HG03025 (cell line): Measurements from ENCODE around the gene SH3GLB2.
"Not testable (repeated sequence)": the region's sequence is repeated elsewhere in the genome, so short reads cannot be mapped to it uniquely, and the experiment has no call there.

Experiments
- ATAC-seq: cut with Tn5 transposase; IDR thresholded peaks from one replicate; pipeline ENCODE4 v1.9.1; 2021; ENCODE audit warnings: mild to moderate bottlenecking, moderate library complexity; ENCODE audit not compliant: unreplicated experiment, low FRiP score

SH3GLB2 gene

GRCh38 chr9:129054163-129054851 lies 26.2 kb upstream of the SH3GLB2 start:
- no peak for ATAC-seq

- no peak for ATAC-seq
These were observed 24.9 kb upstream of the SH3GLB2 start for GRCh38 chr9:129053020-129053419.

- no peak for ATAC-seq
These were observed 24.5 kb upstream of the SH3GLB2 start for GRCh38 chr9:129052592-129052991.

- no peak for ATAC-seq
These were observed 13.9 kb upstream of the SH3GLB2 start for GRCh38 chr9:129042016-129042415.

GRCh38 chr9:129040113-129040643 lies 12.0 kb upstream of the SH3GLB2 start:
- ATAC-seq: no peak

GRCh38 chr9:129038109-129038852 lies 10.2 kb upstream of the SH3GLB2 start:
- ATAC-seq: no peak

GRCh38 chr9:129037767-129038098 lies 9.6 kb upstream of the SH3GLB2 start:
- no peak for ATAC-seq

- no peak for ATAC-seq
These were observed 9.0 kb upstream of the SH3GLB2 start for GRCh38 chr9:129036923-129037766.

- ATAC-seq: peak; percentile 90
These were observed 8.3 kb upstream of the SH3GLB2 start, which contains the start of gene MIGA2 for GRCh38 chr9:129036241-129036922. Gene MIGA2, plus strand, starts transcription at chr9:129036626. Its CDS starts 3,969 bp downstream, at chr9:129040595.

GRCh38 chr9:129035838-129036237 lies 7.7 kb upstream of the SH3GLB2 start:
- not testable (repeated sequence) for ATAC-seq

GRCh38 chr9:129033216-129033615 lies 5.1 kb upstream of the SH3GLB2 start:
- ATAC-seq: no peak

- no peak for ATAC-seq
These were observed 4.5 kb upstream of the SH3GLB2 start for GRCh38 chr9:129032541-129033159.

GRCh38 chr9:129031514-129031913 lies 3.4 kb upstream of the SH3GLB2 start:
- ATAC-seq: no peak

- no peak for ATAC-seq
These were observed 2.1 kb upstream of the SH3GLB2 start for GRCh38 chr9:129030191-129030590.

- peak; percentile 42 for ATAC-seq
These were observed 393 bp downstream of the SH3GLB2 start for GRCh38 chr9:129027685-129028191.

- peak; percentile 11 for ATAC-seq
These were observed 877 bp downstream of the SH3GLB2 start for GRCh38 chr9:129027224-129027684.

GRCh38 chr9:129026442-129027223 lies 1.5 kb downstream of the SH3GLB2 start:
- ATAC-seq: no peak

- no peak for ATAC-seq
These were observed 4.3 kb downstream of the SH3GLB2 start for GRCh38 chr9:129023908-129024233.
